HG03442 (cell line): Measurements from ENCODE around the gene POTEF.
"Not testable (repeated sequence)": the region's sequence is repeated elsewhere in the genome, so short reads cannot be mapped to it uniquely, and the experiment has no call there.

Source experiments
- ATAC-seq: cut with Tn5 transposase; IDR thresholded peaks from one replicate; pipeline ENCODE4 v1.9.1; 2021; ENCODE audit warnings: mild to moderate bottlenecking, moderate library complexity; ENCODE audit not compliant: unreplicated experiment

POTEF gene

DNA sequence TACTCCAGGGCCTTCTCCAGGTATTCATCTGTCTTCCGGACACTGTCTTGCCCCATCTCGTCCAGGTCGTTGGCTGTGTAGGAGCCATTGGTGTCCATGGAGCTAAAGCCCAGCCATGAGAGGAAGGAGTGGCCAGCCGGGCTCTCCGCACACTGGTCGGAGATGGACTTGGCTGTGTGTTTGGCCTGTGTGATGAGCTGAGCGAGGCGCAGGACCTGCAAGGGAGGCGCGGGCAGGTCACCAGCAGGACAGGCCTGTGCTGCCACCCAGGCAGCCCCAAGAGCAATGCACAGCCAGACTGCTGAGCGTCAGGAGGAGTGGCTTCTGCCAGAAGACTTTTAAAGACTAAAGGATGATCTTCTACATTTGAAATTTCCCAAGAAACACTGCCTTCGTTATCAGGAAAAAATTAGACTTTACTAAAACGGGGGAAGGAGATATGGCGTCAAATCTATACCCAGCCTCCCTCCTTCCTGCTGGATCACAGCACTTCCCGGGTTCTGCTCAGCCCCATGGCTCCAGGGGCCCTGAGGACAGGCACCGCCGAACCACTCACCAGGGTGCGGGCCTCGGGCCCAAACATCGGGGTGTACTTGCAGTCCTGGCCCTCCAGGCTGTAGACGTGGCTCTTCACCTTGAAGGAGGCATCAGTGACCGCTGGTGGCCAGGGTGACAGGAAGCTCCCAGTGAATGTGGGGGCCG lies 24.9 kb upstream of the POTEF start:
- ATAC-seq = not testable (repeated sequence)

DNA sequence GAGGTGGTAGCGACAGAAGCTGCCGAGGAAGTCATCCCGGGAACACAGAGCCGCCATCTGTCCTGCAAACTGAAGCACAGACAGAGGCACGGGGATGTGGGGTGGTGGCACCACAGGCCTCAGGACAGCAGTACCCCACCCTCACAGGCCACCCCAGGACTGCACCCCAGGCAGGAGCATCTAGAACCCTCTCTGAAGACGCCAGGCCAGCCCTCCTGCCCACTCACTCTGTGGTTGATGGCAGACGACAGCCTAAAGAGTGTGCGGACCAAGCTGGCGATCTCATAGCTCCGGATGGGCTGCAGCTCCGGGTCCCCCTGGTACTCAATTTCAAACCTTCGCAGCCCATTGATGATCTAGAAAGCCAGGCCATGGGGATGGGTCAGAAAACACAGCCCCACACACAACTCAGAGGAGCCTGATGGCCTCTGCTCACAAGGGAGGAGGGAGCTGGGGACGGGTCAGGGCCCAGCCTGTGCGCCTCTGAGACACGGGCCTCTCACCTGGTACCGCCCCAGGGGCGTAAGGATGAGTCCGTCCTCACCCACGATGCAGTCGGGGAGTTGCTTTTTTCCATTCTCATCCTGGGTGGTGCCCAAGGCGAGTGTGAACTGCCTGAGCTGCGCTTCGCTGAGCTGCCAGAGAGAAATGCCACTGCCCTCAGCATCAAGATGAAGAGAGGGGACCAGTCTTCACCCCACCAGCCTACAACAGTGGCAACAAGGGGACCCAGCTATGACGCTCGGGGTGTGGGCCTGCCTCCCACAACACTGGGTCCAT lies 24.0 kb upstream of the POTEF start:
- no peak for ATAC-seq

DNA sequence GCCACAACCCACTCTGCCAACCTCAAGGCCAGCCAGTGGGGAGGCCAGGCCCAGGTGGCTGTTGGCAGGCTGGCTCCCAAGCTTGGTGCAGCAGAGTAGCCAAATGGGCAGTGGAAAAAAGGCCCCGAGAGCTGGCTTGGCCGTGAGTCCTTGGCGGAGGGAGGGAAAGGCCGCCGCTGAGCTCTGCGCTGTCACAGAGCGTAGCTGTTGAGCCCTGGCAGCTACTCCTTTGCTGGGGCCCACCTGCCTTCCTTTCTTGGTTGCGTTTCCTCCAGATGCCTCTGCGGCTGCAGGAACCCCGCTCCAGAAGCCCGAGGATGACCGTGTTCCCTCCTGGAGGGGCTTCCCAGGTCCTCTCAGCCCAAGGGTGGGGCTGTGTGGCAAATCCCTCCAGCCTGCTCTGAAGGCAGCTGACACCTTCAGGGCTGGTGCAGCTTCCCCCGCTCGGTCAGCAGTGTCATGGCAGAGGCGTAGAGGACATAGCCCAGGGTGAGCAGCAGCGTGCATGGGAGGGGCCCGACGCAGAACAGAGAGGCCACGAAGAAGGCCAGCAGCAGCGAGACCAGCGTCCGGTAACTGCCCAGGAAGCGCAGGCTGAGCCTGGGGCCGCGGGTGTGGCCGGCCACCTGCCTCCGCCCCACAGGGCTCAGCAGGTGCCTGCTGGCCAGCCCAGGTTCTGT lies 23.3 kb upstream of the POTEF start:
- ATAC-seq = not testable (repeated sequence)

DNA sequence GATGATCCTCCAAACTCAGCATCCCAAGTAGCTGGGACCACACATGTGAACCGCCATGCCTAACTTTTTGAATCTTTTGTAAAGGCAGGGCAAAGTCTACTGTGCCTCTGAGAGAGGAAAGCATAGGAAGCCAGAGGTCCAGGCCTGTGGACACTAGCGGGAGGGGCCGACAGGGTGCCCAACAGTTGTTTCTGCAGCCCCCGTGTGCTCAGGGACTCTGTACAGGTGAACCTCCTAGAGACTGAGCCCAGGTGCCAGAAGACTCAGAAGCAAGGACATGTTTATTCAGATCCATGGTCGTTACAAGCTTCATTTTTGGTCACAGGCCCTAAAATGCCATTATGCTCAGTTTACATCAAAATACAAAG lies 22.1 kb upstream of the POTEF start:
- not testable (repeated sequence) for ATAC-seq

DNA sequence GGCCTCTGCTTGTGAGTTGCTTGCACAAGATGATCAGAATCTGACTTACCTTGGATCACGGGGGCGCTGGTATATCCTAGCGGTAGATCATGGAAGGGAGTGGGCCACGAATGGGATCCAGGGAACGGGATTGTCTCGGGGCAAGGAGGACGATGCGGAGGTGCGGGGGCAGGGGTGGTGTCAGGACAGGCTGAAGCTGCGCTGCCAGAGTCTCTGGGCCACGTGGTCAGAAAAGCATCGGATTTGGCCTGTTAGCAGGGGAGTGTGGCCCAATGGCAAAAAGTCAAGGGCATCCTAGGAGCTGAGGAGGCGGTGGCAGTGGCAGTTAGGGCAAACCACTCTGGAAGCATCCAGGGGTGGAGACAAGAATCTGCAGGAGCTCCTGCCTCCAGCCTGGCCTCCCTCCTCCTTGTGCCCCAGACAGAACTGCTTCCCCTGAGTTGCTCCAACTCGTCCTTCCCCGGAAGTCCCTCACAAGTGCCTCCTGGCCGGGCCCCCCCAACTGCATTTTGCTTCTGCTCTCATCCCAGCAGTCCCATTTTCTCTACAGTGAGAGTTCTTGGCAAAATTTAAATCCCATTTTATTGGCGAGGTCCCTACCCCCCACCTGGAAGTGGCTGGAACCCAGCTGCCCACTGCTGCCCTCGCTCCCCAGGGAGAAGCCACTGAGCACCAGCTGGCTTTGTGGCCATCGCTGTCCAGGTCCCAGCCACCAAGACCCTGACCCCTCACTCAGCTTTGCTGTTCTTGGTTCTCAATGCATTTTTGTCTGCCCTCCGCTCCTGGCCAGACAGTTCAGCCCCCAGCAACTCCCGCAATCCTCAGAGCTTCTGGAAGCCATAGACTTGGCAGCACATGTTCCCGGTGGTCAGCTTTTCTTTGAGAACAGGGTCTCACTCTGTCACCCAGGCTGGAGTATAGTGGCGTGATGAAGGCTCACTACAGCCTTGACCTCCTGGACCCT lies 21.4 kb upstream of the POTEF start:
- no peak for ATAC-seq

DNA sequence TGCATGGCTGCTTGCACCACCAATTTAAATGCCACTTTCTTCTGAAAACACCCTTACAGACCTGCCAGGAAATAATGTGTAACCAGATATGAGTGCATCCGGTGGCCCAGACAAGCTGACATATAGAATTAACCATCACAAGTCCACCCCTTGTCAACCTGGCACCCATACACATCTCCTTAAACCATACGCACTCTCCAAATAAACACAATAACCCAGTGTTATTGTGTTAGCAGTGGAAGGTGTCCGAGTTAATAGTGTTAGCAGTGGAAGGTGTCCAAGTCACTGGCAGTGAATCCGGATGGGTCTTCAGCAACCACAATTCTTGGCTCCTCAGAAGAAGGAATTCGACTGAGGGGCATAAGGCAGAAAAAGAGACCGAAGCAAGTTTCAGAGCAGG lies 19.5 kb upstream of the POTEF start:
- ATAC-seq = not testable (repeated sequence)

DNA sequence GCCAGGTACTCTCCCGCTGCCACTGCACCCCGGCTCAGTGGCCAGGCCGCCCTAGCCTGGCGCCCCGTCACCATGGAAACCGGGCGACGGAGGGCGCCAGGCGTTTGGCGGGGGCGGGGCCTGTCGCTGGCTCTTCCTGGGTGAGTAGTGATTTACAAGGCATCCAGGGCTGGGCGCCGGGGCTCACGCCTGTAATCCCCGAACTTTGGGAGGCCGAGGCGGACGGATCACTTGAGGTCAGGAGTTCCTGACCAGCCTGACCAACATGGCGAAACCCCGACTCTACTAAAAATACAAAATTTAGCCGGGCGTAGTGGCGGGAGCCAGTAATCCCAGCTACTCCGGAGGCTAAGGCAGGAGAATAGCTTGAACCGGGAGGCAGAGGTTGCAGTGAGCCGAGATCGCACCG lies 16.0 kb upstream of the POTEF start, which contains the start of gene CCDC74B:
CCDC74B (minus strand) TSS at position 107 of the 409 bp plus-strand sequence. CDS start 116 bp downstream, outside the sequence.
- ATAC-seq = peak; percentile 93

DNA sequence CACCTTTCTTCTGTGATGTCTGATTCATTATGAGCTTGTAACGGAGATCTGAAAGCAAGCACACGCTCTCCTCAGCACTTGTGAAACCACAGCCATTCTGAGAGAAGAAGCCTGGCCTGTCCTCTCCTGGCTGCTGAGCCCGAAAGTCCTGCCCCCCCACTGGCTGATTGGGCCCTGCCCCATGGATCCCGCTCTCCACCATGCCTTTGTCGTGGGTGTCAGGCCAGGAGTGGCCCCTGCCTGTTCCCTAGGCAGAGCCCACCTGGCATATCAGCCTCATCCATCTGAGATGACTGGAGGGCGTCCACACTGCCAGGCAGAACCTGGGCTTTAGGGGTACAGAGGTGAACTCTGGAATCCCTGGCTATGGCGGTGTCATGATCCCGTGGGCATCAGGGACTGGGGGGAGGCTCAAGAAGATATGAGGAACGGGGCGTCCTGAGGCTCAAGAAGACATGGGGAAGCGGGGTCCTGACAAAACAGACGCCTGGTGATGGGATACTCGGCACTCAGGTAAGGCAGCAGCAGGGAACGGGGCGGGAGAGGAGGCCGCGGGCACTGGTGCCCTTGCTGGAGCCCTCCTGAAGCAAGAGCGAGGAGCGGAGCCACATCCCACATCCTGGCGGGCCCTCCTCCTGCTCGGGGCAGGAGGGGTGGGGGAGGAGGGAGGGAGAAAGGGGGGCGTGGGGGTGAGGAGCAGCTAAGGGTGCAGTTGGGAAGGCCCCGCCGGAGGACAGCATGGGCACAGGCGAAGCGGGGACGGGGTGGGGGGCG lies 14.4 kb upstream of the POTEF start:
- not testable (repeated sequence) for ATAC-seq

DNA sequence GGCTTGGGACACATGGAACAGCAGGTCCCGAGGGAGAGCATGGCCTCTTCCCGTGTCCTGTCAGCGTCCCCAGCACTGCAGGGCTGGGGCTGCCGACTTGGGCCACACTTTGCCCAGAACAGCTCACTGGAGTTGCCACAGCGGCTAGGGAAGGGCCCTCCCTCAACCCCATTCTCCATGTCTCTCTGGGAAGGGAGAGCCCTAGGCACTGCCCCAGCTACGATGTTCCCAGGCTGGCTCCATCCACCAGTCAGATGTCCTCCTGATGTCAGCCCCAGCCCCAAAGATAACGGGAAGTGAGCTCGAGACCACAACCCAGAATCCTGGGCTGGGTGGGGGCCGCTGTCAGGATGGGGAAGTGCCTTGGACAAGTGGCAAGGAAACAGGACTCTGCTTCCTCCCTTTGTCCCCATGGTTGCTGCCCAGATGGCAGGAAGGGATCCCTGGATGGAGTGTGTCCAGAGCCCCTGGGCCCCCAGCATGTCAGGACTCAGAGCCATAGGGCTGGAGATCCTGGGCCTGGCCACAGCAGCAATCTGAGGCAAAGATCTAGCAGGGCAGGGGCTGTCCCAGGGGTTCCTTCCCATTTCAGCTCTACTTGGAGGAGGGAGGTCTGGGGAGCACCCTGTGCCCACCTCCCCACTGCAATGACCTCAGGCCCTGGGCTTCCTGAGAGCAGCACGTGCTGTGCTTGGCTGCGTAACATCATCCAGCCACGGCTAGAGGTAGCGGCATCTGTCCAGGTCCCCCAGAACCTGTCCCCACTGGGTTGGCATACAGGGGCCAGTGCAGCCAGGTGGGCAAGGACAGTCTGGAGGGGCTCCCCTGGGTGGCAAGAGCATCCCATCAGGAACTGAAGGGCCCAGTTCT lies 13.6 kb upstream of the POTEF start:
- ATAC-seq = not testable (repeated sequence)

DNA sequence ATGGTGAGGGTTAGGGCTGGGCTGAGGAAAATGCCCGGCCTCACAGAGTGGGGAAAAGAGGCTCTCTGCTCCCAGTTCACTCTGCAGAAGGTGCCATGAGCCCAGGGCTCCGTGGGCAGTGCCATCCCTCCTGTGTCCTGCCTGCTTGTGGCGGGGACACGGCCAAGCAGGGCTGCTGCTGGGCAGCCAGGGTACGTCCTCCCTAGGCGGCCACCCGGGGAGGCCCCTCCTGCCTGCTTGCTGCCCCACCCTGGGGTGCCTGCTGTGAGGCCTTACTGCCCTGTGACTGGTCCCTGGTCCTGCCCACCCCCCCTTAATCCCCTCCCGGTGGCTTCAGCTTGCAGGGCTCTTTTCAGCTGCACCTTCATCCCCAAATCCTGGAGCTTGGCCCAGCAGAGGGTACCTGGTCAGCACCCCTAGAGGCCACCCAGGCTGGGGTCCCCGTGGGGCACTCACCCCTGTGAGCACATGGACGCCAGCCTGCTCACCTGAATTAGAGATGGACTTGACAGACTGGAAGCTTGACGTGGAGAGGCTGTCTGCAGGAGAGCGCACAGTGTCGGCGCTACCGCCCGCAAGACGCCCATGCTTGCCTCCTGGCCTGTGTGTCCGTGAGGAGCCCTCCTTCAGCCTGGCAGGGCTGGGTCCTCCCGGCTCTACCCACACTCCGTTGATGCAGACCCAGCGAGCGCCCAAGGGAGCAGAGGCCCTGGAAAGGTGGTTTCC lies 12.8 kb upstream of the POTEF start:
- ATAC-seq = not testable (repeated sequence)

DNA sequence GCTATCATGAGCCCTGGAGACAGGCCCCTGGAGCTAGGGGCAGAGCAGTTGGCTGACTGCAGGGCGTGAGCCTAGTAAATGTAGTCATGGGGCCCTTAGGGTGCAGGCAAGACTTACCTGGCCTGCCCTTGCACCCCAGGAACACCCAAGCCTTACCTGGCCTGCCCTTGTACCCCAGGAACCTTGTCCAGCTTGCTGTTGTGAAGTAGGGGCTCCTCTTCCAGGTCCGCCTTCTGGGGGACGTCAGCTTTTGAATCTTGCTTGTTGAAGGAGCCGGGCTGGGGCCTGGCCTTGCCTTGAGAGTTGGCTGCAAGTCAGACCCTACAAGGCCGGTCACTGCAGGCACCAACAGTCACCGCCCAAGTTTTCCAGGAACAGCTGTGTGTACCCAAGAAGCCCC lies 12.0 kb upstream of the POTEF start:
- ATAC-seq = not testable (repeated sequence)

DNA sequence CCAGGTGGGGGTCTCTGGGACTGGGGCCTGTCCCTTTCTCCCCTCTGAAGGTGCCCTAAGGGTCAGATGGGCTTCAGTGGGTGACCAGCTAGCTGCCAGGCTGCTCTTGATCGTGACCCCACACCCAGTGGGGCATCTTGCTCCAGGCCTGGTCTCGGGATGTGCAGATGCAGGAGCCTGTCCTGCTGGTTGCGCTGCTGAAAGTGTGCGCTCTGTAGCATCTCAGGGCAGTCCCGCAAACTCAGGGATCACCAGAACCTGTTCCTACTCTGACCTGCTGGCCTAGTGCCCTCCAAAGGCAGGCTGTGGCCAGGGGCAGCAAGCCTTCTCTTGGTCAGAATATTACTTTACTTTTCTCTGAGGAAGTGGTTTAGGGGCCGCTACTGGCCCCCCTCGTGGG lies 11.5 kb upstream of the POTEF start:
- not testable (repeated sequence) for ATAC-seq

DNA sequence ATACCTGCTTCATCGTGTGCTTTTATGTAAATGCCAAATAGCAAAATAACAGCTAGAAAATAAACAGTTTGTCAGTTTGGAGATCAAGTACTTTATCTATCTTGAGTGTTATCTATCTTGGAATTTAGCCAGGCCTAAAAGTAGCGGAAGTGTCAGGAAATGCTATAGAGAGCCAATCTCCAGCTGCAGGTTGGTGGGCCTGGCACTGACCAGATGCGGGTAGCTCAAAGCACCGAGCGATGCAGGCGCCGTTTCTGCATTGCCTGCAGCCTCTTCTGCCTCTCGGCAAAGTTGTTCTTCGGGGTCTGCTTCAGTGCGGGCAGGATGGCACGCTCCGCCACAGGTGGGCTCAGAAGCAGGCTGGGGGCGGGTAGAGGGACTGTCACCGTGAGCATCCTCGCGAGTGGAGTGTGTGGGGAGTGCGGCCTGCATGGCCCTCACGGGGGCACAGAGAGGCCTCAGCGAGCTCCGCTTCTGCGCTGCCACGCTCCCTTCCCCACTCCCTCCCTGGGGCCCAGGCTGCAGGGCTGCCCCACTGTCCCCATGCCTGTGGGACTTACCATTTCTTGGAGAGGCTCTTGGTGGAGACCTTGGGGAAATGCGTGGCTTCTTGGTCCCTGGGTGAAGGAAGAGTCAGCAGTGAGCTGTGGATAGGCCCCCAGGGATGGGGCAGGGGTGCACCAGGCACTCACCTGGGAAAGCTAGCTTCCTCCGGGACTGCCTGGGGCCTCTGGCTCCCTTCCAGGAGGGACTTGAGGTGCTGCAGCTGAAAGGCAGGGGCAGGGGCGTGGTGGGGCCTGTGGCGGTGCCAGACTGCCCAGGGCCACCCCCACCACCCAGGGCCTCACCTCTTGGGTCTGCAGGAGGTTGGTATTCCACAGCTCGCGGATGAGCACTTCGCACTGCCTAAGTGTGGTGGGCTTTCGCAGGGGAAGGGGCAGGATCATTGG lies 10.6 kb upstream of the POTEF start:
- not testable (repeated sequence) for ATAC-seq

DNA sequence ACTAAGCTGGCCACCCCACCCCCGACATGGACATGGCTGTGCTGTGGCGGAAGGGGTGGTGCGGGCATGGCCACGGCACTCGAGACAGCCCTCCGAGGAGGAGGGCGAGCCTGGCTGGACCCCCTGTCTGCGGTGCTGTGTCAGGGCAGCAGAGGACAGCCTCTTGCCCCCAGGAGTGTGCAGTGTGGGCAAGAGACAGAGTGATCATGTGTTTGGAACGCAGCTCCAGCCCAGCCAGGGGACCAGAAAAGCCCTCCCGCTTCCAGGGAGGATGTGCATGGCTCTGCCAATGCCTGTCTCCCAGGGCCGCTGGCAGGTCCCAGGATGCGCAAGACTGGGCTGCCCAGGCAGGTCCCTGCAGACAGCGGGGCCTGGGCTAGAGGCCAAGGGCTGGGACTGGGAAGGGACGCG lies 9.8 kb upstream of the POTEF start:
- not testable (repeated sequence) for ATAC-seq

DNA sequence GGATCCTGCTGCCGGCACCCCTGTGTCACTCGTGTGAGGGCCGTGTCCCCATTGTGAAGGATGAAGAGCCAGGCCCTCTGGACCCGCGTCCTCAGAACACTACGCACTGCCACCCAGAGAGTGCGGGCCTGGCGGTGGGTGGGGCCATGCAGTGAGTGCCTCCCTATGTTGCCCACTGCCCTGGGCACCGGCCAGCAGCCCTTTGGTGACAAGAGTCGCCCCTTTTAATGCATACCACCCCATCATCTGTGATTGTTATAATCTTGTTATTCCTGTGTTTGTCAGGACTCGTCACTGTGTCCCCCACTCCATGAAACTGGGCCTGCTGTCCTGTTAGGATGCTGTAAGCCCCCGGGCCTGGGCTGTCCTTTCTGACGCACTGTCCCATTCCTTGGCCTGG lies 9.3 kb upstream of the POTEF start:
- ATAC-seq = not testable (repeated sequence)

DNA sequence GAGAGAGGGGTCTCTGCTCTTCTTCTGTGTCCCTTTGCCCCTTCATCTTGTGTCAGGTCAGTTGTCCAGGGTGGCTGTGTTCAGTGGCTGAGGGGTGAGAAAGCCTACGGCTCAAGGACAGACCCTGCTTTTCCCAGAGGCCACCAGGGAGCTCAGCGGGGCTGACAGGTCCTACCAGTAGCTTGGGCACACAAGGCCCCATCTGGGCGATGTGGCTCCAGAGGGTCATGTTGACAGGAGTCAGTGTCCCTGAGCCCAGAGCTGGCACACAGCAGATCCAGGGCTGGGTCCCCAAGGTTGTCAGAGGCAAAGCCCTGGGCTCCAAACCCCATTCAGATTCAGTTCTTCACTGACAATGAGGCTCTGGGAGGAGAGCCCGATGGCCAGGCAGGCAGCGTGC lies 8.1 kb upstream of the POTEF start:
- ATAC-seq = not testable (repeated sequence)

DNA sequence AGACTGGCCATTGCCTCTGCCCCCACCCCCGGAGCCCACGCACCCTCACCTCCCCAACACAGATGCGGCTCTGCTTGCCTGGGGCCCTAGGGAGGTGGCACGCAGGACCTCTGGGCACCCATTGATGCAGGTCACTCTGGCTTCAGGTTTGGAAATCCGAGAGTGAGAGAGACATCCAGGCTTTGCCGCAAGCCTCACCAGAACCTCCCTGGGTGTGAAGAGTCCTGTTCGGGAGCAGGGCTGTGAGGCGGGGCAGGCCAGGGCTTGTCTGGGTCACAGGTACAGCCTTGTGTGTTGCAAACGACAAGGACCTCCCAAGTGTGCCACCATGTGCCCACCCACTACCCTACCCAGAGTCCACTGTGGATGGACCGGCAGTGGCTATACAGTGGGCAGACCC lies 7.5 kb upstream of the POTEF start:
- not testable (repeated sequence) for ATAC-seq
